Measurements from ENCODE around the gene SMCO4.

DNA sequence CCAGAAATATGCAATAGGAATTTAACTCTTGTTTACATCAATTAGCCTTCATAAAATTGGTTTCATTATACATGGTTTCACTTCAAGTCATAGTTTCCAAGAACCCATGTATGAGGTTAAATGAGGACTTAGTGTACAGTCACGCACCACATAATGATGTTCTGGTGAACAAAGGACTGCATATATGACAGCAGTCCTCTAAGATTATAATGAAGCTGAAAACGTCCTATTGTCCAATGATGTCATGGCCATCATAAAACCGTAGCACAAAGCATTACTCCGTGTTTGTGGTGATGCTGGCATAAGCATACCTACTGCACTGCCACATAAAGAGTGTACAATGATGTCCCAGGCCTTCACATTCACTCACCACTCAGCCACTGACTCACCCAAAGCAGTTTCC is 31.1 kb downstream of the SMCO4 start:
- TF ChIP-seq, protein P1, sequence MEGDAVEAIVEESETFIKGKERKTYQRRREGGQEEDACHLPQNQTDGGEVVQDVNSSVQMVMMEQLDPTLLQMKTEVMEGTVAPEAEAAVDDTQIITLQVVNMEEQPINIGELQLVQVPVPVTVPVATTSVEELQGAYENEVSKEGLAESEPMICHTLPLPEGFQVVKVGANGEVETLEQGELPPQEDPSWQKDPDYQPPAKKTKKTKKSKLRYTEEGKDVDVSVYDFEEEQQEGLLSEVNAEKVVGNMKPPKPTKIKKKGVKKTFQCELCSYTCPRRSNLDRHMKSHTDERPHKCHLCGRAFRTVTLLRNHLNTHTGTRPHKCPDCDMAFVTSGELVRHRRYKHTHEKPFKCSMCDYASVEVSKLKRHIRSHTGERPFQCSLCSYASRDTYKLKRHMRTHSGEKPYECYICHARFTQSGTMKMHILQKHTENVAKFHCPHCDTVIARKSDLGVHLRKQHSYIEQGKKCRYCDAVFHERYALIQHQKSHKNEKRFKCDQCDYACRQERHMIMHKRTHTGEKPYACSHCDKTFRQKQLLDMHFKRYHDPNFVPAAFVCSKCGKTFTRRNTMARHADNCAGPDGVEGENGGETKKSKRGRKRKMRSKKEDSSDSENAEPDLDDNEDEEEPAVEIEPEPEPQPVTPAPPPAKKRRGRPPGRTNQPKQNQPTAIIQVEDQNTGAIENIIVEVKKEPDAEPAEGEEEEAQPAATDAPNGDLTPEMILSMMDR (IDR thresholded peaks at IDR 0.05; ENCODE audit: low read length): no peak
- no peak for TF ChIP-seq EZH2 (IDR thresholded peaks at IDR 0.05; ENCODE audit: borderline replicate concordance, low read length)

Data from OCI-LY1 (cell line).